GM19239 (cell line): Measurements from ENCODE around the gene GALNT8.

Source experiments
- DNase-seq: peaks from one replicate; pipeline ENCODE4 v3.0.0; 2011; ENCODE audit warnings: low spot score; ENCODE audit not compliant: insufficient read length
- FAIRE-seq: peaks from 2 replicates; lab custom pipeline; 2011; peaks lifted over from hg19 to GRCh38; lab: Jason Lieb, UNC

Gene GALNT8

DNA sequence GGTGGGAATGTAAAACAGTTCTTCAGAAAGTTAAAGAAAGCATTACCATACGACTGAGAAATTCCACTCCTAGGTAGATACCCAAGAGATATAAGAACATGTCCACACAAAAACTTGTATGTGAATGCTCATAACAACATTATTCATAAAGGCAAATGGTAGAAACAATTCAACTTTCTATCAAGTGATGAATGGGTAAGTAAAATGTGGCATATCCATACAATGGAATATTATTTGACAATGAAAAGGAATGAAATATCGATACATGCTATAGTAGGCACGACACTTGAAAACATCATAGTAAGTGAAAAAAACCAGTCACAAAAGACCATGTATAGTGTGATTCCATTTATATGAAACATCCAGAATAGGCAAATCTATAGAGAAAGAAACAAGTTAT, 71.3 kb downstream of the GALNT8 start:
- FAIRE-seq: no peak

DNA sequence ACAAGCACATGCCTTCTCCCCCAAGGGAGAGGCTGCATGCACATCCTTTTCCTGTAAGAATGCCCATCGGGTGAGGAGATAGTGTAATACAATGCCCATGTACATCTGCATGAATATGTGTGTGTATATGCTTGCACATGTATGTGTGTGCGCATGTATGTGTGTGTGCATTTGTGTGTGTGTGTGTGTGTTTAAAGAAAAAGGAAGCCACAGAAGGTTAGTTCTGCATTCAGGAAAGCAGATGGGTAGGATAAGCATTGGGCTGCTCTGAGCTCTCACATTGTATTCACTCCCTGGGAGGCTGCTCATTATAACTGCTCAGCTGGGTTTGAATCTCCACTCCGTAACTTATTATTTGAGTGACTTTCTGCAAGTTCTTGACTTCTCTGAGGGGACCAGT, 74.3 kb downstream of the GALNT8 start:
- no peak for DNase-seq
- FAIRE-seq: no peak

More for the DNA sequence above, 71.3 kb downstream of the GALNT8 start:
- no peak for DNase-seq

DNA sequence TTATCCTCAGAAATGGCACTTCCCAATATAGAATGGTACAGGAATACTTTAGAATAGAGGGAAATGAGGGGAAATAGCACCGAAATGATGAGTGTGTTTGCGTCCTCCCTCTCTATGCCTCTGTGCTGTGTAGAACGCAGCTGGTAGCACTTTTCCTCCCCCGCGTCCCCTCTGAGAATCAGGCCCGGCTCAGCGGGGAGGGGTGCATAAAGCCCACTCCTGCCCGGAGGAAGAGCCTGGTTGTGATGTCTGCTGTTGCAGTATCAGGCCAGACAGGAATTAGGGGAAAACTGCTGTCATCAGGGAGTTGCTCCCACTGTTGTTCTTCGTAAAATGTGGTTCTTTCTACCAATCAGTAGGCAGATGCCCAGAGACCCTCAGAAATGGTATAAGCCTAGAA, 76.0 kb downstream of the GALNT8 start:
- no peak for DNase-seq
- FAIRE-seq: no peak

DNA sequence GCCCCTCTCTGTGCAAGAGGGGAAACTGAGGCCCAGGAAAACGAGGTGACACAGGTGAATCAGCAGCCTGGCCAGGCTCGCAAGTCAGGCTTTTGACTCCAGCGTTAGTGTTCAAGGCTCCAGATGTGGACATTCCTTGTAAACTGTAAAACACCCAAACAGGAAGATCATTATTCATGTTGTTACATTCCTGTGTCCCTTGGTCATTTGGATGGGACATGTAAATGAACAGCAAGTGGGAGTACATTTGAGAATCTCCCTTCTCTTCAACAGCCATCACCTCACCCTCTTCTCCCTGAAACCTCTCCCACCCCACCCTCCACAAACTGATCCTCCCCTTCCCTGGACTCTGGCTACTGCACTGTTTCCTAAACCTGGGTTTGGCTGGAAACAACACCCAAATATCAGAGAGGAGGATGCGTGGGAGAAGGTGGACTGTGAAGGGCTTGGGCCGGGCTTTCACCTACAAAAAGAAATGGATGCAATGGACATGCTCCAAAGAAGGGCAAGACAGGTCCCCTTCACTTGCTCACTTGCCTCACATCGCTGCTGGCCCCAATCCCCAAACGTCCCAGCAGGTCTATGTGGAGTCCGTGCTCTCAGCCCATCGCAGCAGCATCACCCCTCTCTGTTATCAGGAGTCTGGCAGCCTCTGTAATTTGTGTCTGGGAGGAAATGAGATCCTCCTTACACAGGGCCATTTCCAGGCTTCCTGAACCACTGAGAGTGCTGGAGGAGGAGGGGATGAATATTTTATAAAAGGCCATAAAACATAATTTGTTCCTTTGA, 76.7 kb downstream of the GALNT8 start:
- FAIRE-seq: no peak
- no peak for DNase-seq

DNA sequence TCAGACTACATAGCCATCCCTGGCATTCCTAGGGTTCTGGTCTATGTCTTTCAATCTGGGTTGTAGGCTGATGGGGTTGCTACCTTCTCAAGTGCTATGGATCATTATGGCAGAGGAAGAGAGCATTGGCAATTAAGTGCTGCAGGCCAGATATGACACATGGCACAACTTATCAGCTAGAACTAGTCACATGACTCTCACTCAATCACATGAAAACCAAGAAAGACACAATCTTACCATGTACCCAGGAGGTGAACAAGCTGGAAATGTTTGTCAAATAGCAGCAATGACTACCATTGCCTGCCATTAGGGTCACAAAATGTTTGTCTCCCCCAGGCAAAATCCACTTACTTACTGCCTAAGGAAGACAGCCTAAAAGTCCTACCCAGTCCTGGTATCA, 80.4 kb downstream of the GALNT8 start:
- no peak for DNase-seq
- no peak for FAIRE-seq

DNA sequence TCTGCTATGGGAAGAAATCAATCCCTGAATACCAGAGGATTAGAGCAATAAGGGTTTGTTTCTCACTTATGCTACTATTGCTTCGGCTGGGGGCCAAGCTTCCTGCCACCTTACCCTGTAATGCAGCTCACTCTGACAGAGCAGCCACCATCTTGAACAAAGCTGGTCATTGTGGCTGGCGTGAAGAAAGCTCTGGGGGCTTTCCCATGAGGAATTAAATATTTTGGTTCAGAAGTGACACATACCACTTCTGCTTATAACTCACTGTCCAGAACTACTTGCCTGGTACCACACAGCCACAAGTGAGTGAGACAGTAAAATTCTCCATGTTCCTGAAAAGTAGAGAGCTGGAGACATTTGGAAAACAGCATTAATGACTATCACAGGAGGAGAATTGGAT, 82.6 kb downstream of the GALNT8 start:
- FAIRE-seq (no peak), DNase-seq (no peak)

DNA sequence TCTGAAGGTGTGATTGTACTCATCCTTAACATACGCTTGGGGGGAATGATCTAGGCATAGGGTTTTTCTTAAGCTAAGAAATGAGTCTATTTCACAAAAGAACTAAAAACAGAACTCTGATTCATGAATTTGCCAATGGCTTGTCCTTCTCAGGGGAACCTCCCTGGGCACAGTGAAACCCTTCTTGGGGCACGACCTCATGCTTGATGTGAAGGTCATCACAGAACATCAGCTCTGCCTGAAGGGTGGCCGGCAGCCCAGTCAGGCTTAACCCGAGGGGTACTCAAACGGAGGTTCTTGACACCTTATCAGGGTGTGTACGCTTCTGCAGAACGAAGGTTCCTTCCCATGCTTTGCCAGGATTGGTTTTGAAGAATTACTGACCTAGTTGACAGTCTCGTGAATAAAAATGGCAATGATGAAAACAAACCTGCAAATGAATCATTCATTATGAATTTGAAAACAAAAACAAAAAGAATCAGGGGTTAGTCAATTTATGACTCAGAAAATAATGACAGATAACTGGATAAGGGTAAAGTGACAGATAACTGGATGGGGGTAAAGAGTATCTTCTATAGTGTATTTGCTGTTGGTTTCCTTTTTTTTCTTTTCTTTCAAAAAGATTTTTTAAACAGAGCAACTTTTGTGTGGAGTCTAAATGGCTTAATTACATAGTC, 86.4 kb downstream of the GALNT8 start:
- no peak for DNase-seq
- no peak for FAIRE-seq

DNA sequence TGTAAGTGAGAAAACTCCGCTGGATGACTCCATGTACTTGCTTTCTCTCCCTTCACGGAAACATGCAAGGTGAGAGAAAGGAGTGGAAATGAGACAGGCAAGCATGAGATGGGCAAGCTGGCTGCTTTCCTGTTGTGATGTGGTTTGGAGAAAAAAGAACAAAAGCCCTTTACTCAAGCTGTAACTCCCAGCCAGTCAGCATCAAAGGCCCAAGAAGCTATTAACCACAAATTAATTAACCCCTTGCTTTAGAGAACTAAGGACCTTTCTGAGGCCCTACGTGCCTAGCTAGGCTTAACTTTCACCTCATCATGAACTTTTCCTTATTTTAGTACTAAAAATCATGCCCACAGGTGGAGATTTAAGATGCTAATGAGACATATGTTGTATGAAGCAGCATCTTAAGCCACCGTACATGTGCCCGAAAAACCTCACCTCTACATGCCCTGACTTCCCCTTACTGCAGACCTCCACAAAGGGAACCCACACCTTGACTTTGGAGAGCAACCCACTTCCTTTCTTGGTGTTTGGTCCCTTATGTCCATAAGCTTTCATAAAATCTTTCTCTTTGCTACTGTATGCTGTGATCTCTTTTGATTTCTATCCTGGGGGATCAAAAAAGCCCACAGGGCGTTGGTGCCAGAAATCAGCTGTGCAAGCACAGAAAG, 87.0 kb downstream of the GALNT8 start:
- no peak for FAIRE-seq
- no peak for DNase-seq

DNA sequence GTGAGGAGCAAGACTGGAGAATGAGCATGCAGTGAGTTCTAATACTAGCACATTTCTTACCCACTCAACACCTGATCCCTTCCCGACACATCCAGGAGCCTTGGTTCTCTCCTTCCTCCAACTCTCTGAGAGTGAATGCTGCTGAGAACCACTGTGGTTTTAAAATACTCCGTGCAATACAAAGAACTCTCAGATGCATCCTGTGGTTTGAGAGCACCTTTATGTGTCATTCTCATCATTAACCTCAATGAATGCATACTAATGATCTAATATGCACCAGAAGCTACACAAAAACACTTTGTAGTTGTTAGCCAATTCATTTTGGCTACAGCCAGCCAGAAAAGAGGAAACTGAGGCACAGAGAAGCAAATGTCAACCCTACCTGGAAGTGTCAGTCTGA, 87.6 kb downstream of the GALNT8 start:
- FAIRE-seq (no peak), DNase-seq (no peak)

DNA sequence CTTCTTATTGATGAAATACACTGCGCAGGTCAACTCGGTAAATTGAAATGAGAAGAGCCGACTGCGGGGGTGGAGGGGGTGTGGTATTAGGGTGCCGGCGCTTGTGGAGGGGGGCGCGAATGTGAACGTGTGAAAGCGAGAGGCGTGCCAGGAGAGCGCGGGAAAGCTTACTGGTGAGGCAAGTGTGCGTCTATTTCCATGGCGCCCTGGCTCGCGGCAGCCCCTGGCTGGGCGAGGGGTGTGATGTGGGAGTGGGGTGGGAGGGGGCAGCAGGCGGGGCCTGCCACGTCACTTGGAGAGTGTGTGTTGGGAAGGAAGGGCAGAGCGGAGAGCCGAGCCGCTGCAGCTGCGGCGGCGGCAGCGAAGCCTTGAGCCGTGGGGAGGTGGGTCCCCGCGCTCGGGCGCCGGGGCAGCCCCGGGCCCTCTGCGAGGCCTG, 88.8 kb downstream of the GALNT8 start:
- DNase-seq (no peak), FAIRE-seq (no peak)

DNA sequence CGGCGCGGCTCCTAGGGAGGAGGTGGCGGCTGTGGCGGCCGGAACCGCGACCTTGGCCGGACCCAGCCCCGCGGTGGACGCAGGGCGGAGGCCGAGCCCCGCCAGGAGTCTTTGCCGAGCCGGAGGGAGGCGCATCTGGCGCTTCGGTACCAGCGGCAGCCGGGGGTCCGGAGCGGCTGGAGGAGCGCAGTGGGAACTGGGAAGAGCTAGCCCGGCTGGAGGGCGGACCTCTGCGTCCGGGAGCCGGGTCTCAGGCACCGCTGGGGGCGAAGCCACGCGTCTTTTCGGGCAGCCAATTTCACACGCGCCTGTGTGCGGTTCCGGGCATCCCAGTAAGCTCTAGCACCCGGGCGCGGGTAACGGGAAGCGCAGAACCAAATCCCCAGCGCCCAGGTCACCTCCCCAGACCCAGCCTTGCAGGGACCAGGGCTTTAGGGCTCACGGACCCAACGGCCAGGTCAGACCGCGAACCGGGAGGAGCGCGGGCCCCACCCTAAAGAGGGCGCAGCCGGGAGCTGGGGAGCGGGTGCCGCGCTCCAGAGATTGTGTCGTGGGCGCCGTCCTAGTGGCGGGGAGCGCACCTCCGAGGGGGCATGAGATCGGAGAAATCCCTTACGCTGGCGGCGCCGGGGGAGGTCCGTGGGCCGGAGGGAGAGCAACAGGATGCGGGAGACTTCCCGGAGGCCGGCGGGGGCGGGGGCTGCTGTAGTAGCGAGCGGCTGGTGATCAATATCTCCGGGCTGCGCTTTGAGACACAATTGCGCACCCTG, 89.4 kb downstream of the GALNT8 start:
- FAIRE-seq (no peak), DNase-seq (no peak)

DNA sequence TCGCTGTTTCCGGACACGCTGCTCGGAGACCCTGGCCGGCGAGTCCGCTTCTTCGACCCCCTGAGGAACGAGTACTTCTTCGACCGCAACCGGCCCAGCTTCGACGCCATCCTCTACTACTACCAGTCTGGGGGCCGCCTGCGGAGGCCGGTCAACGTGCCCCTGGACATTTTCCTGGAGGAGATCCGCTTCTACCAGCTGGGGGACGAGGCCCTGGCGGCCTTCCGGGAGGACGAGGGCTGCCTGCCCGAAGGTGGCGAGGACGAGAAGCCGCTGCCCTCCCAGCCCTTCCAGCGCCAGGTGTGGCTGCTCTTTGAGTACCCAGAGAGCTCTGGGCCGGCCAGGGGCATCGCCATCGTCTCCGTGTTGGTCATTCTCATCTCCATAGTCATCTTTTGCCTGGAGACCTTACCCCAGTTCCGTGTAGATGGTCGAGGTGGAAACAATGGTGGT, 90.0 kb downstream of the GALNT8 start:
- DNase-seq: no peak

DNA sequence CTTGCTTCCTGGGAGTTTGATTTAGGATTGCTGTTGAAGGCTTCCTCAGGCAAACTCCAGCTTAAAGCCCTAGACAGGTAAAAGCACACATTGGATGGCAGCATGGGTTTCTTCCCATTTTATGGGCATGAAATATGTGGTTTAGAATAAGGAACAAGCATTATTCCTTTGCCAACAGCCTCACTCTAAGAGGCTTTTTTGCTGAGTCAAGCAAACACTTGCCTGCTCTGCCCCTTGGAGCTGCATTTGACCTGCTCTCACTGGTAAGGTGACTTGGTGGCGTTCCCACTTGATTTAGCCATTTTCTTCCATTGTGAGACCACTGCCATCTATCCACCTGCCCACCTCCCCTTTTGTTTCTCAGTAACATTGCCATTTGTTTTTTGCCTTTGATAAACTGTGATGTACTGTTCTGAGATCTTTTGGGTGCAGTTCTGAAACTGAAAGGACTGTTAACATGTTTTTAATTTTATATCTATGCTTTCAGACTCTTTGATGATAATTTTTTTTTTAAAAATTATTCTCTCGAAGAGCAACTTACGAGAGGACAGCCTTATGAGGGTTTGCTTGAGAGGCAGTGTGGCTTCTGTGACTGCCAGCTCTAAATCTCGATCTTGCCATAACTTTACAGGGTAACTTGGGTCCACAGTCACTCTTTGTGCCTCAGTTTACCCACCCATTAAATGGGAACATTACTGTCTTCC, 92.6 kb downstream of the GALNT8 start:
- no peak for FAIRE-seq

More for the DNA sequence above, 90.0 kb downstream of the GALNT8 start:
- no peak for FAIRE-seq

DNA sequence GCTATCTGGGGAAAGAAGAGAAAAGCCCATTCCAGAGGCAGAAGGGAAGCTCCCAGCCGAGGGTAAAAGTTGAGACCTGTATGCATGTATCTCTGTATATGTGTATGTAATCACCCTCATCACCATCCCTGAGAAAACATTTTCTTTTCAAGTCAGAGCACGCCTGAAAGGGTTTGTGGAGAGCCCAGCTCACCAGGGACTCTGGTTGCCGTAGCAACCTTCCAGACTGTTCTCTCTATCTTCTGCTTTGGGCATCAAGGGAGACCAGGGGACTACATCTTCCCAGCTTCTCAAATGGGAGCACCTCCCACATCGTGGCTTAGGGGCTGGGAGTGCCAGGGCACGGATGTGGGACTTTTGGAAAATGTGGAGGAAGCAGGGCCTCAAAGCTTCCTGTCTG, 93.5 kb downstream of the GALNT8 start:
- no peak for DNase-seq
- FAIRE-seq: no peak

More for the DNA sequence above, 92.6 kb downstream of the GALNT8 start:
- no peak for DNase-seq

DNA sequence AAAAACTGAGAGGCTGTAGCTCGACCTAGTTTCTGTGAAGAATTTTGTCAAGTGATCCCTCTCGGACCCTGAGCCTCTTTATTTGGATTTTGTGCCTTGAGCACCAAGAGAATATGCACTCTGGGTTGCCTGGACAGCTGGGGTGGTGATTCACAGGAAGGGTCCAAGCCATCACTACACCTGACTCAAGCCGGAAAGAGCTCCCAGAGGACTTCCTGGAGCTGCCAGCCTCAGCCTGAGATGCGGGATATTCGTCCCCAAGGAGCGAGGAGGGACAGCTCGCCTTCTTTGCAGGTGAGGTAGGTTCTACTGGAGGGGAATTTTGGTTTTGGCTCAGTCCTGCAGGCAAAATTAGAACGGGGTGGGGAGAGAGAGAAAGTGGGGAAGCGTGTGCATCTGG, 94.3 kb downstream of the GALNT8 start:
- FAIRE-seq: no peak
- DNase-seq: no peak

DNA sequence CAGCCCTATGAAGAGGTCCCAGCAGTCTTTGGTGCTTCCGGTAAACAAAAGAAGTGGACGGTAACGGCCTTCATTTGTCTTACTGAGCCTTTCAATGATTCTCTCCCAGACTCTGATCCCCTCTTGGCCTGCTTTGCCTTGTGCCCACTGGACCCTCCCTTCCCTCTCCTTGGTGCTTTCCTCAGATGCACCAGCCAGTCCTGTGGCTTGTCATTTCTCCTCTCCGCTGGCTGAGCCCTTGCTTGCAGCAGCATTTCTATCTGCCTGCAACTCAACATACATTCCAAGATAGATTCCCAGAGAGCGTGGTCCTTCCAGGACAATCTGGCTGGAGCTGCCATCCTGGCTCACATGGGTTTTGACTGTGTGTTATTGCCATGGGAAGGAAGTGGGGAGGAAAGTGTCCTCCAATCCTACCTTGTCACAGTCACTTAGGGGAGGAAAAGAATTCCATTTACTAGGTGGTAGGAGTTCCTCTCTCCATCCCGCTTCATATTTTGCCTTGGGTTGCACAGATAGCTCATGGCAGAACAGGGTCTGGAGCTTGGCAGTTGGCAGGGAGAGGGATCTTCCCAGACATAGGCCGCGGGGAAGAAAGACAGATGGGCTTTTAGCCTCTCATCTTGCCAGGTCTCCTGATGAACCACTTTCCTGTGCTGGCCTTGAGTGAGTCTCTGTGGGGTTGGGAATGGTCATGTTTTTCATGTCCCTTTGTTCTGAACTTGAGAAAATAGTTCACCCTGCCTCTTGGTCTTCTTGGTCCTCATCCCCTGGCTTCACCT, 96.7 kb downstream of the GALNT8 start:
- FAIRE-seq: no peak
- DNase-seq: no peak

DNA sequence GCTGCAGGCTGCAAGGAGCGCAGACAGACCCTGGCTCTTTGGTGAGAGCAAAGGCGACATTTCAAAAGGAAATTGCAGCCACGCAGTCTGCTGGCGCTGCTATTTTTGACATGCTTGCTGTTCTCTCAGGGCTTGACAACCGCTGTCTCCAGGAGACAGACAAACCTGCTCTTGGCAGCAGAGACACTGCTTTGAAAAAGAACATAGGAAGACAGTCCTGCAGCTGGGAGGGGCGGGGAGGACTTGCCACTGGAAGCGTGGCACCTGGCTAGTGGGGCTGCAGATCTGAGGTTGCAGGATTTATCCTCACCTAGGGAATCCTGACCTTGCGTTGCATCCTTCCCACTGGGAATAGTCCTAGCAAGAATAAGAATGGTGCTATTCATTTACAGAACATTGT, 97.7 kb downstream of the GALNT8 start:
- FAIRE-seq (no peak), DNase-seq (no peak)

DNA sequence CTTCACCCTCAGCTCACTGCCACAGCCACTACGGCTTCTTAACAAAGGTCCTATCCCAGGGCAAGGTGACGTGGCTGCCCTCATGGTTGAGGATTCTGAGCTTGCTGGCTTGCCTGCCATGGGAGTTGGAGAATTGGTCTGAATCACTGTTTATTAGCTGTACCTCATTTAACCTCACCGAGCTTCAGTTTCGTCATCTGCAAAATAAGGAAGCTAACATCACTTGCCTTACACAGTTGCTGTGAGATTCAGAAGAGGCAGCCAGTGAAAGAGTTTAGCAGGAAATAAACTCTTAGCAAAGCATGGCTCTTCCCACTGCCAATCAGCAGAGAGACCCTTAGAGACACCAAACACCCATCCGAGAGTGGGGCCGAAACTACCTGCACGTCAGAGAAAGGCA, 99.5 kb downstream of the GALNT8 start:
- peak; percentile 57 for FAIRE-seq
- no peak for DNase-seq

DNA sequence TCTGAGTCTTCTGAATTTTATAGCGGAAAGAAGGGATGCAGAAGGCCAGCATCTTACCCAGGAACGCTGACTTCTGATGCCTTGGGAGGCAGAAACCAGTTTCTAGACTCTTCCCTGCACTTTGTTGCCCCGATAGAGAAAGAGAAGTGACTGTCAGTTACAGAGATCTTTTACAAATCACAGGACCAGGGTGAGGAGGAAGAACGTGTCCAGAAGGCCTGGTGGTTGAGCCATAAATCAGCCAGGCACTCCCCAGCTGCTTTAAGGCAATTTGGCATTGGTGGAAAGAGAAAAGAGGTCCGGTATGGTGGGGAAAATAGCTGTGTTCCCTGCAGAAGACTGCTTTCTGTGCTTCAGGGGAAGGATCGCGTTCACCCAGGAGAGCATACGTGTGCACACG, 100.8 kb downstream of the GALNT8 start:
- FAIRE-seq (no peak), DNase-seq (no peak)
